GM12878 (cell line): ENCODE measurements around the gene NPHP3.

ENCODE experiments used
- CTCF ChIP-seq, 3 experiments: IDR thresholded peaks in 2 of 3; conservative IDR thresholded peaks in 1 of 3; 2 replicates each; pipeline ENCODE4 v1.5.1; 2011; ENCODE audit warnings: low read depth in 3 of 3, low read length in 3 of 3, mild to moderate bottlenecking in 3 of 3, control low read depth in 2 of 3, moderate library complexity in 2 of 3, inconsistent platforms in 1 of 3, mixed read lengths in 1 of 3; ENCODE audit not compliant: control insufficient read depth in 2 of 3, insufficient read depth in 1 of 3; ENCODE audit errors: extremely low read depth in 1 of 3
- MAX ChIP-seq: IDR thresholded peaks from 2 replicates; pipeline ENCODE4 v1.6.1; 2012; ENCODE audit warnings: low read depth, low read length, improper control_type of control experiment
- POLR2AphosphoS5 ChIP-seq: IDR thresholded peaks from 2 replicates; pipeline ENCODE4 v1.6.1; 2011; ENCODE audit warnings: mild to moderate bottlenecking, low read length, inconsistent platforms
- SPI1 ChIP-seq: IDR thresholded peaks from 2 replicates; pipeline ENCODE4 v1.6.1; 2011; ENCODE audit warnings: low read depth, mild to moderate bottlenecking, low read length, moderate library complexity, borderline replicate concordance; ENCODE audit not compliant: insufficient read depth
- ZNF207 ChIP-seq: fragments of 450-650 bp; IDR thresholded peaks from 2 replicates; pipeline ENCODE4 v1.6.1; 2014; ENCODE audit warnings: antibody characterized with exemption, mild to moderate bottlenecking, borderline replicate concordance
- TF ChIP-seq, protein P1 (sequence below): IDR thresholded peaks from 2 replicates; pipeline ENCODE4 v1.6.1; 2012; ENCODE audit warnings: low read depth, low read length, improper control_type of control experiment

- TF ChIP-seq MAX (no peak), SPI1 (no peak), POLR2AphosphoS5 (no peak), CTCF (IDR thresholded peaks at IDR 0.05 in 2 of 3, conservative IDR thresholded peaks at IDR 0.05 in 1 of 3; ENCODE audit: control insufficient read depth in 2 of 3, extremely low read depth in 1 of 3, insufficient read depth in 1 of 3, low read depth in 3 of 3, low read length in 3 of 3) (no peak), ZNF207 (no peak)
- TF ChIP-seq, protein P1, sequence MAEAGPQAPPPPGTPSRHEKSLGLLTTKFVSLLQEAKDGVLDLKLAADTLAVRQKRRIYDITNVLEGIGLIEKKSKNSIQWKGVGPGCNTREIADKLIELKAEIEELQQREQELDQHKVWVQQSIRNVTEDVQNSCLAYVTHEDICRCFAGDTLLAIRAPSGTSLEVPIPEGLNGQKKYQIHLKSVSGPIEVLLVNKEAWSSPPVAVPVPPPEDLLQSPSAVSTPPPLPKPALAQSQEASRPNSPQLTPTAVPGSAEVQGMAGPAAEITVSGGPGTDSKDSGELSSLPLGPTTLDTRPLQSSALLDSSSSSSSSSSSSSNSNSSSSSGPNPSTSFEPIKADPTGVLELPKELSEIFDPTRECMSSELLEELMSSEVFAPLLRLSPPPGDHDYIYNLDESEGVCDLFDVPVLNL = no peak
Observed at GRCh38 chr3:132661101-132661500, 61.1 kb downstream of the NPHP3 start.
